Measurements from ENCODE around the gene GPR107. TPM values are rescaled to one million over a fixed set of nuclear protein-coding genes. Genes with fewer than 3 reads are reported as not detected.

The GPR107 gene
- total and polyA plus RNA-seq, 8 donors: 5.1 to 19.8 (median 15.1) TPM

DNA sequence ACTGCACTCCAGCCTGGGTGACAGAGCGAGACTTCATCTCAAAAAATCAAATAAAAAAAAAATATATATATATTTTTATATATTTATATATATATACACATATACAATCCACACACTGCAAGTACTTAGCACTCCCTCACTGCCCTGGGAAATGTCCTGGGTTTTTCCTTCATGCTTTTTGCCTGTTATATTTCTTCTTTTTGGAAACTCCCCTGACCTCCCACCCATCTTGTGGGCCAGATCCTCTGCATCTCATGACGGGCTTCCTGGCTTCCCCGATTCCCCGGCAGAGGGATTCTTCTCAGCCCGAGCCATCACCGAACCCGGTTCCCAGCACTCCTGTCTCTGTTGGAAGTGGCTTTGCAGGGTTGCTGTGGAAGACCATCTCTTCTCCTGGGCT lies 79.0 kb downstream of the GPR107 start:
- H3K27ac ChIP-seq: no peak overlapping the region
- FAIRE-seq: no peak
- intact Hi-C loops (cut with DNase I): no loop called here
- no peak for DNase-seq
- no peak overlapping the region for H3K4me3 ChIP-seq
- H3K36me3 ChIP-seq: peaks cover 0 to 21% (median 6%) of the 10 kb centered on the region in 3 donors
- H3K27me3 ChIP-seq: no peaks in the 10 kb centered on the region
- ATAC-seq: no peak
- TF ChIP-seq CTCF (IDR thresholded peaks at IDR 0.05): no peak
- WGBS, 2 donors: 93 to 97% methylated on average over 7 of the region's 7 CpGs
- no peaks in the 10 kb centered on the region for H3K9me3 ChIP-seq
- no peaks in the 10 kb centered on the region for H3K4me1 ChIP-seq

- intact Hi-C loops (cut with DNase I): no loop called here
- H3K27me3 ChIP-seq: no peaks in the 10 kb centered on the region
- ATAC-seq: no peak
- DNase-seq: no peak
- no peaks in the 10 kb centered on the region for H3K36me3 ChIP-seq
- WGBS, 2 donors: 92 to 93% methylated on average over 15 of the region's 15 CpGs
- no peak for TF ChIP-seq CTCF (IDR thresholded peaks at IDR 0.05)
- H3K4me1 ChIP-seq: no peaks in the 10 kb centered on the region
- H3K9me3 ChIP-seq: no peaks in the 10 kb centered on the region
- no peak overlapping the region for H3K27ac ChIP-seq
- FAIRE-seq: no peak
- no peak overlapping the region for H3K4me3 ChIP-seq
These were observed 83.5 kb downstream of the GPR107 start for GRCh38 chr9:130137081-130137640.

- intact Hi-C loops (cut with DNase I): no loop called here
- no peak for TF ChIP-seq CTCF (IDR thresholded peaks at IDR 0.05)
- Histone ChIP-seq H3K36me3 (no peaks in the 10 kb centered on the region), H3K27ac (no peak overlapping the region), H3K4me3 (no peak overlapping the region), H3K9me3 (no peaks in the 10 kb centered on the region), H3K27me3 (no peaks in the 10 kb centered on the region), H3K4me1 (no peaks in the 10 kb centered on the region)
- FAIRE-seq (no peak), DNase-seq (no peak), ATAC-seq (no peak)
- 91 to 93% methylated on average over 11 of the region's 11 CpGs for WGBS, 2 donors
These were observed 84.0 kb downstream of the GPR107 start for GRCh38 chr9:130137641-130138081.

GRCh38 chr9:130138171-130138653 lies 84.5 kb downstream of the GPR107 start:
- FAIRE-seq: no peak
- WGBS, 2 donors: 66 to 69% methylated on average over 10 of the region's 10 CpGs

More at GRCh38 chr9:130138171-130138653, 84.5 kb downstream of the GPR107 start:
- Histone ChIP-seq H3K27ac (no peak overlapping the region), H3K36me3 (no peaks in the 10 kb centered on the region), H3K27me3 (no peaks in the 10 kb centered on the region), H3K4me1 (no peaks in the 10 kb centered on the region), H3K9me3 (no peaks in the 10 kb centered on the region), H3K4me3 (no peak overlapping the region)
- intact Hi-C loops (cut with DNase I): no loop called here
- DNase-seq (peak in 1 of 6 donors; percentile 35), ATAC-seq (peak in 3 of 4 donors; percentile 29 to 77 (median 60))
- no peak for TF ChIP-seq CTCF (IDR thresholded peaks at IDR 0.05)

Measured in pancreas (tissue), 10 donors.